IMR-90 (cell line): Measurements from ENCODE around the gene GNAI1. TPM values are rescaled to one million over a fixed set of nuclear protein-coding genes. Genes with fewer than 3 reads are reported as not detected.

Source experiments
- ATAC-seq: fragments of 200-7000 bp; cut with Tn5 transposase; 2 replicates; pipeline ENCODE4 v1.9.1; 2020; ENCODE audit warnings: low read depth, mild to moderate bottlenecking, moderate library complexity
- BruUV-seq: library from RNA; stranded (reverse); fragments of 400-500 nt; replicated peaks from 2 replicates; lab custom pipeline; 2021; lab: Mats Ljungman, UMichigan
- CTCF ChIA-PET: fragments of 300-600 bp; formaldehyde crosslinking; extraction: SDS; loops from one replicate; lab custom pipeline; 2021; ENCODE audit warnings: antibody characterized with exemption; lab: Yijun Ruan, JAX
- POLR2A ChIA-PET: fragments of 300-600 bp; sonication (Branson Sonifier 250); formaldehyde crosslinking; loops from one replicate; lab custom pipeline; 2022; ENCODE audit warnings: antibody characterized with exemption; ENCODE audit not compliant: unreplicated experiment; lab: Charles Lee
- DNase-seq: peaks from one replicate; pipeline ENCODE4 v3.0.0; 2013
- H2AFZ ChIP-seq: replicated peaks from 2 replicates; pipeline ENCODE3; 2013; ENCODE audit warnings: low read length, mild to moderate bottlenecking; ENCODE audit not compliant: poor library complexity
- H2AK5ac ChIP-seq: 2 replicates; pipeline ENCODE4 v1.6.1; 2013; ENCODE audit warnings: low read depth, low read length, inconsistent platforms
- H2AK9ac ChIP-seq: replicated peaks from 2 replicates; pipeline ENCODE3; 2013; ENCODE audit warnings: mild to moderate bottlenecking, low read depth, low read length, moderate library complexity; ENCODE audit not compliant: poor library complexity
- H2BK120ac ChIP-seq: 2 replicates; pipeline ENCODE4 v1.6.1; 2013; ENCODE audit warnings: low read depth, low read length, inconsistent platforms
- H2BK15ac ChIP-seq: 3 replicates; pipeline ENCODE4 v1.6.1; 2013; ENCODE audit warnings: low read depth, low read length, inconsistent platforms
- H2BK20ac ChIP-seq: 2 replicates; pipeline ENCODE4 v1.6.1; 2013; ENCODE audit warnings: low read depth, mild to moderate bottlenecking, inconsistent platforms, low read length, moderate library complexity
- H2BK5ac ChIP-seq: 2 replicates; pipeline ENCODE4 v1.6.1; 2013; ENCODE audit warnings: mild to moderate bottlenecking, low read depth, low read length, inconsistent platforms; ENCODE audit not compliant: poor library complexity, severe bottlenecking
- H3K14ac ChIP-seq: replicated peaks from 2 replicates; pipeline ENCODE4 v1.6.1; 2013; ENCODE audit warnings: low read depth, low read length, inconsistent platforms
- H3K18ac ChIP-seq: 2 replicates; pipeline ENCODE4 v1.6.1; 2013; ENCODE audit warnings: low read depth, low read length, control low read depth
- H3K23ac ChIP-seq: 2 replicates; pipeline ENCODE4 v1.6.1; 2013; ENCODE audit warnings: low read depth, low read length, inconsistent platforms
- H3K27ac ChIP-seq: 2 replicates; pipeline ENCODE4 v1.5.1; 2013; ENCODE audit warnings: mild to moderate bottlenecking, control low read depth, low read length; ENCODE audit not compliant: insufficient read depth
- H3K27me3 ChIP-seq: 2 replicates; pipeline ENCODE4 v1.6.1; 2013; ENCODE audit warnings: low read length; ENCODE audit not compliant: control insufficient read depth, insufficient read depth
- H3K36me3 ChIP-seq: 2 replicates; pipeline ENCODE4 v1.6.1; 2013; ENCODE audit warnings: low read length, mixed read lengths; ENCODE audit not compliant: control insufficient read depth, insufficient read depth
- H3K4ac ChIP-seq: 2 replicates; pipeline ENCODE4 v1.6.1; 2013; ENCODE audit warnings: low read depth, low read length, inconsistent platforms
- H3K4me1 ChIP-seq: 2 replicates; pipeline ENCODE4 v1.6.1; 2013; ENCODE audit warnings: low read length, mixed read lengths; ENCODE audit not compliant: control insufficient read depth, insufficient read depth
- H3K4me2 ChIP-seq: 2 replicates; pipeline ENCODE4 v1.6.1; 2013; ENCODE audit warnings: low read depth, mild to moderate bottlenecking, control low read depth, low read length, moderate library complexity
- H3K4me3 ChIP-seq: 2 replicates; pipeline ENCODE4 v1.5.1; 2013; ENCODE audit warnings: low read depth, mild to moderate bottlenecking, control low read depth, low read length, moderate library complexity; ENCODE audit not compliant: insufficient read depth
- H3K56ac ChIP-seq: 2 replicates; pipeline ENCODE4 v1.6.1; 2013; ENCODE audit warnings: low read length, inconsistent platforms; ENCODE audit not compliant: insufficient read depth; ENCODE audit errors: extremely low read depth
- H3K79me1 ChIP-seq, 2 experiments: 2 replicates each; pipeline ENCODE4 v1.6.1; 2013; ENCODE audit warnings: low read length in 2 of 2, inconsistent platforms in 1 of 2, low read depth in 1 of 2
- H3K9ac ChIP-seq: 2 replicates; pipeline ENCODE4 v1.6.1; 2013; ENCODE audit warnings: low read depth, low read length, control low read depth
- H3K9me1 ChIP-seq: 2 replicates; pipeline ENCODE4 v1.6.1; 2013; ENCODE audit warnings: low read length, inconsistent platforms; ENCODE audit not compliant: insufficient read depth
- H3K9me3 ChIP-seq: 2 replicates; pipeline ENCODE4 v1.6.1; 2013; ENCODE audit warnings: low read length; ENCODE audit not compliant: control insufficient read depth, insufficient read depth
- H4K20me1 ChIP-seq: 2 replicates; pipeline ENCODE4 v1.6.1; 2013; ENCODE audit warnings: low read length, inconsistent platforms; ENCODE audit not compliant: insufficient read depth
- H4K5ac ChIP-seq: 2 replicates; pipeline ENCODE4 v1.6.1; 2013; ENCODE audit warnings: mild to moderate bottlenecking, low read depth, low read length, control low read depth
- H4K8ac ChIP-seq, 2 experiments: 2 replicates each; pipeline ENCODE4 v1.6.1; 2013; ENCODE audit warnings: low read depth in 2 of 2, low read length in 2 of 2, control low read depth in 1 of 2, inconsistent platforms in 1 of 2
- H4K91ac ChIP-seq: 2 replicates; pipeline ENCODE4 v1.6.1; 2013; ENCODE audit warnings: low read depth, low read length, inconsistent platforms; ENCODE audit not compliant: insufficient read depth
- RCOR1 ChIP-seq: IDR thresholded peaks from 2 replicates; pipeline ENCODE4 v1.6.1; 2012; ENCODE audit warnings: mild to moderate bottlenecking, low read length, improper control_type of control experiment; ENCODE audit not compliant: insufficient replicate concordance
- WGBS, 2 experiments: methylation state at CpG; one replicate each; pipeline versions ENCODE4 v1.1.5 to v1.1.7; 2013; ENCODE audit warnings: missing lambda C conversion rate in 2 of 2; ENCODE audit not compliant: insufficient read length in 1 of 2; ENCODE audit errors: extremely low coverage in 2 of 2; 5-methylcytosine and 5-hydroxymethylcytosine counted together
- dilution Hi-C: fragments of 300-500 bp; cut with HindIII; formaldehyde crosslinking; loops from one replicate; pipeline ENCODE4 v1.14.3; 2018; ENCODE audit warnings: low sequenced_read_pairs; ENCODE audit not compliant: unreplicated experiment
- in situ Hi-C: fragments of 300-500 bp; cut with MboI; formaldehyde crosslinking; loops from 3 replicates; pipeline ENCODE4 v1.14.3; 2019; ENCODE audit warnings: low sequenced_read_pairs, inconsistent platforms, mixed read lengths
- intact Hi-C: fragments of 100-400 bp; cut with micrococcal nuclease; formaldehyde crosslinking; loops from 2 replicates; pipeline ENCODE4 v1.10.0; 2022
- polyA plus RNA-seq, 3 experiments: library from polyadenylated mRNA; depleted of rRNA; stranded (reverse); fragments of >200 nt; gene quantifications; 2 replicates each; pipeline ENCODE4 v1.2.3, GENCODE V29; 2012; ENCODE audit warnings: low replicate concordance in 1 of 3
- total RNA-seq: library from RNA; depleted of rRNA; stranded (reverse); fragments of >200 nt; gene quantifications from 2 replicates; pipeline ENCODE4 v1.2.3, GENCODE V29; 2012
- TF ChIP-seq, protein P1 (sequence below): fragments of 150-350 bp; IDR thresholded peaks from 2 replicates; pipeline ENCODE4 v1.6.1; 2016; ENCODE audit warnings: low read depth, mild to moderate bottlenecking, low read length, moderate library complexity, borderline replicate concordance

GNAI1 gene
- total and polyA plus RNA-seq, 2 of the 4 experiments (the other 2 are of a cell fraction): 21.1 to 26.5 TPM

GRCh38 chr7:80236681-80237080, 102.0 kb downstream of the GNAI1 start:
- H2BK5ac ChIP-seq: no peak overlapping the region
- ChIA-PET CTCF (no interaction called here), POLR2A (no interaction called here)
- no peak overlapping the region for H4K5ac ChIP-seq
- intact Hi-C loops (no loop called here), dilution Hi-C loops (no loop called here), in situ Hi-C loops (no loop called here)
- no CpG with 5 or more reads among the region's 1 CpG for WGBS, 2 experiments
- no peak overlapping the region for H3K14ac ChIP-seq
- no peak overlapping the region for H2BK20ac ChIP-seq
- H3K9me1 ChIP-seq: peaks cover 8% of the 10 kb centered on the region
- no peak overlapping the region for H2BK120ac ChIP-seq
- no peak overlapping the region for H3K9ac ChIP-seq
- no peak overlapping the region for H2AK5ac ChIP-seq
- H3K79me1 ChIP-seq: no peaks in the 10 kb centered on the region
- no peak overlapping the region for H4K91ac ChIP-seq
- no peaks in the 10 kb centered on the region for H4K20me1 ChIP-seq
- no peaks in the 10 kb centered on the region for H3K36me3 ChIP-seq
- H3K4ac ChIP-seq: no peak overlapping the region
- ATAC-seq (no peak), DNase-seq (peak; percentile 55)
- H4K8ac ChIP-seq: no peak overlapping the region
- no peak overlapping the region for H3K56ac ChIP-seq
- H3K23ac ChIP-seq: no peak overlapping the region
- no peak overlapping the region for H3K4me2 ChIP-seq
- no peak overlapping the region for H2BK15ac ChIP-seq
- no peak overlapping the region for H3K4me3 ChIP-seq
- no peak overlapping the region for H3K27ac ChIP-seq
- TF ChIP-seq, protein P1, sequence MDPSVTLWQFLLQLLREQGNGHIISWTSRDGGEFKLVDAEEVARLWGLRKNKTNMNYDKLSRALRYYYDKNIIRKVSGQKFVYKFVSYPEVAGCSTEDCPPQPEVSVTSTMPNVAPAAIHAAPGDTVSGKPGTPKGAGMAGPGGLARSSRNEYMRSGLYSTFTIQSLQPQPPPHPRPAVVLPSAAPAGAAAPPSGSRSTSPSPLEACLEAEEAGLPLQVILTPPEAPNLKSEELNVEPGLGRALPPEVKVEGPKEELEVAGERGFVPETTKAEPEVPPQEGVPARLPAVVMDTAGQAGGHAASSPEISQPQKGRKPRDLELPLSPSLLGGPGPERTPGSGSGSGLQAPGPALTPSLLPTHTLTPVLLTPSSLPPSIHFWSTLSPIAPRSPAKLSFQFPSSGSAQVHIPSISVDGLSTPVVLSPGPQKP: no peak
- TF ChIP-seq RCOR1: no peak
- no peak overlapping the region for H2AK9ac ChIP-seq
- no peak overlapping the region for H2AFZ ChIP-seq
- no peak overlapping the region; the same call in 1 of the 2 replicates for H3K18ac ChIP-seq
- BruUV-seq: no TSS peak
- H3K4me1 ChIP-seq: peaks cover 7% of the 10 kb centered on the region
- no peaks in the 10 kb centered on the region for H3K27me3 ChIP-seq
- H3K9me3 ChIP-seq: no peaks in the 10 kb centered on the region
